Measurements from ENCODE around the gene ISLR.
A peak's percentile ranks its signal among the peaks of the same experiment; 100 is the strongest.

ISLR gene

DNA sequence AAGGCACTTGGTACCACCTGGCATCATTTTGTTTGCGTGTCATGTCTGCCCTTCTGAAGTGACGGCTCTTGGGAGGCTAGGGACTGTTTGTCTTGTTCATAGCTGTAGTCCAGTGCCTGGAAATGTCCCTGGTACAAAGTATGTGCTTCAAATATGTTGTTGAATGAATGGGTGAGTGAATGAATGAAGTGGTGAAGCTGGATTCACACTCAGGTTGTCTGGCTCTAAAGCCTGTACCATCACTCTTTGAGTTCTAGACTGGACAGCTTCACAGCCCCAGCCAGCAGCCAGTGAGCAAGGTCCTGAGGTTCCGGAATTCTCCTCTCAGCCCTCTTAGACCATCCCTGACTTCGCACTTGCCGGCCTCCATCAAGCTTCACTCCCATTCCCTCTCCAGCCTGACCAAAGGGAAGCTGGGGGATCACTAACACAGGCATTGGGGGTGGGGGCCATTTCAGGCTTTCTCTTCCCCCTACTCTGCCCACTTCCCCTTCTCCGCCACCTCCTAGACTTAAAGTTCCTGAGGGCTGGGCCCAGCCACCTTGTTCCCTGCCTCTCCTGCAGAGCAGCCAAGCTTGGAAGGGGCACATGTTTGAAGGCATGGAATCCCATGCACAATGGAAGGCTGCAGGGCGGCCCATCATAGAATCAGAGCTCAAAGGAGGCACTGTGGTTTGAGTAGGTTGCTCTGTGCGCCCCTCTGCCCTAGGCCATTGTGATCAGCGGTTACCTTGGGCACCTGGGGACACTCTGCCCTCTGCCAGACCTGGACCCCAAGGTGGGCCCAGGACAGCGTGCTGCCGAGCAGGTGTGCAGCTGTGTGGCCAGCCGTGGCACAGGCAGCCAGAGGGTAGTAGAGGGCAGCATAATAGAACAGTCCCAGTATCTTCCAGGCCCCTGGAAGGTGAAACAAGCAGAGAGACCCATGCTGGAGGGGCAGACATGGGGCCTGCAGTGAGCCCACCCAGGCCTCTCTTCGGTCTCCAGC, 21.4 kb downstream of the ISLR start:
- no peak for DNase-seq

DNA sequence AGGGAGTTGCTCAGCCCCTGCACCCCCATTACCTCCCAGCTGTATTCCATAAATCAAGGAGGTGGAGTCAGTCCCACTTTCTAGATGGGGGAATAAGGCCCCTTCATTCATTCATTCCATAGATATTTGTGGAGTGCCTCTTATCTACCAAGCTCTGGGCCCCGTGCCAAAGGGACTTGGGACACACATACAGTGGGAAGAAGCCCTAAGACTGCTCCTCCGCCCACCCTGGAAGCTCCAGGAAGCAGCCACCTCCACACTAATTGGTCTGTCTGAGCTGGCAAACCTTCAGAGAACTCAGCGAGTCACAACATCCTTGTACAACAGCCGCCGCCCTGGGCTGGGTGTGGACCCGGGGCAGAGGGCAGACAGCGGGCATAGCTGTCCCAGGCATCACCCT, 22.7 kb downstream of the ISLR start:
- no peak for DNase-seq

DNA sequence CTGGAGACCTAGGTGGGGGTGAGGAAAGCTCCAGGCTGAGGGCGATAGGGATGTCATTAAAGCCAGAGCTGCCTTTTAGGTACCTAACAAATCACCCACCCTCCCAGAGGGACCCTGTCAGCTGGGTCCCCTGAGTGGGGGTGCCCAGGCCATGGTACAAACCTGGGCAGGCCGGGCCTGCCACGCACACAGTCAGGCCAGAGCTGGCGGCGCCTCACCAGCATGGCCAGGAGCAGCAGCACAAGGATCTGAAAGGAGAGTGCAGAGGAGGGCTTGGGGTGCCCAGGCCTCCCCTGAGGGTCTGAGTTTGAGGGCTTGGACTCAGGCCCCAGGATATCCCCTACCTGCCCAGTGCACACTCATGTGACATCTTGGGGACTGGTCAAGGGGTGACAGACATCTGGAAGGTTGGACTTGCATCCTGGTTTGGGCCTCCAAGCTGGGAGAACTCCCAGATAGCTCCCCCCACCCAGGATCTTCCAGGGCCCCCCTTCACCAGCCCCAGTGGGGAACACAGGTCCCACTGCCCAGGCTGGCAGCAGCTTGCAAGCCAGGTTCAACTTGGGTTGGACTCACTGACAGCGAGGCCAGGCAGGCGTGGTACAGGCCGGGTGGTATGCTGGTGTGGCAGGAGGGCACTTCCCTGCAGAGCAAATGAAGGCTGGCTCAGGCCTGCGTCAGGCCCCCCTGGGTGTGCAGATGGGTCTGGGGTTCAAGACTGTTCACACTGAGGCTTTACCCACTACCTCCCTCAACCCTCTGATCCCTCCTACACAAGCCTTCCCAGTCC, 23.9 kb downstream of the ISLR start:
- no peak for DNase-seq

DNA sequence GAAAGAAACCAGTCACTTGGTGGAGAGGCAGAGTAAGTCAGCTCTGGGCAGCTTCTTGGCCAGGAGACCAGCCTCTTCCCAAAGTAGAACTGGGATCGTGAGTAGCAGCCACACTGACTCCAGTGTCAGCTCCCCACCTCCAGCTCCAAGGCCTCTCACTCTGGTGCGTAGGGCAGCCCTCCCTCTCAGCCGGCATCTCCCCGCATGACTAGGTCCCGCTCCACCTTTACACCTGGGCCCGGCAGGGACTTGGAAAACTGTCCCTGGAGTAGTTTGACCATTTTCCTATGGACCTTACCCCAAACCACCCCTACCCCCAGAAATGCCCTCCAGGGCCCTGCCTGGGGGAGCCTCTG, 25.8 kb downstream of the ISLR start:
- no peak for DNase-seq

DNA sequence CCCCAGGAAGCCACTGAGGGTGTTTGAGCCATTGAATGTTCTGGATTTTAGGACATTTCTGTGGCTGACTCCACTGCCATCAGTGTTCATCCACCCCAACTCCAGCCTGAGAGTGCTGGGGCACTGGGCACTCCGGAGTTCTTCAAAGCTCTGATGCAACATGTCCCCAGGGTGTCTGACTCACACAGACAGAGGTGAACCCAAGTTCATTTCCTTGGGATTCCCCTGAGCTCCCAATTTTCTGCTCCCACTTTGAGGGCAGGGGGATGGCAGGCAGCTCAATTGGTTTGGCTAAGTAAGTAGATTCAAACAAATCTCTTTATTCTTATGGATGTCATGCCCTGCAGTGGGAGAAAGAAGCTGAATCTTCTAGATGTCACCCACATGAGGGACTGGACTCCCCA, 26.9 kb downstream of the ISLR start:
- DNase-seq = no peak

DNA sequence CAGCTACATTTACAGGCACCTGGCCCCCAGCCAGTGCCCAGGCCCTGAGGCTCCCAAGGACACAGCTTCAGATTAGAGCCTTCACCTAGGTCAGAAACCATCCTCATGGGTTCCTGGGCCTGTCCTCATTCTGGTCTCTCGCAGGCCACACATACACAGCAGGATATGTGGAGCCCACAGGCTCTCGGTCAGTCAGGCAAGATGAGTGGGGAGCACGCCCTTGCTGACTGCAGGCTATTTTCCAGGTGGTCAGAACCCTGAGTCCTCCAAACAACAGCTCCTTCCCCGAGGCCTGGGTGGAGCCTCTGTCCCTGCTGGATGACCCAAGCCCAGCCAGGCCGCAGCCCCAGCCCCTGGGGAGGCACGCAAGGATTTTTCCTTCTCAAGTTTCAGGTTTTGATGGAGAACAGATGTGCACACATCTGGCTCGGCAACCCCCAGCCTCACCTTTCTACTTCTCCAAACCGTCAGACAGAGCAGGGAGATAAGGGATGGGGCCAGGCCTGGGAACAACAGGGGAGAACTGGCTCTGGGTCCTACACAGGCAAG, 27.4 kb downstream of the ISLR start:
- DNase-seq = no peak

DNA sequence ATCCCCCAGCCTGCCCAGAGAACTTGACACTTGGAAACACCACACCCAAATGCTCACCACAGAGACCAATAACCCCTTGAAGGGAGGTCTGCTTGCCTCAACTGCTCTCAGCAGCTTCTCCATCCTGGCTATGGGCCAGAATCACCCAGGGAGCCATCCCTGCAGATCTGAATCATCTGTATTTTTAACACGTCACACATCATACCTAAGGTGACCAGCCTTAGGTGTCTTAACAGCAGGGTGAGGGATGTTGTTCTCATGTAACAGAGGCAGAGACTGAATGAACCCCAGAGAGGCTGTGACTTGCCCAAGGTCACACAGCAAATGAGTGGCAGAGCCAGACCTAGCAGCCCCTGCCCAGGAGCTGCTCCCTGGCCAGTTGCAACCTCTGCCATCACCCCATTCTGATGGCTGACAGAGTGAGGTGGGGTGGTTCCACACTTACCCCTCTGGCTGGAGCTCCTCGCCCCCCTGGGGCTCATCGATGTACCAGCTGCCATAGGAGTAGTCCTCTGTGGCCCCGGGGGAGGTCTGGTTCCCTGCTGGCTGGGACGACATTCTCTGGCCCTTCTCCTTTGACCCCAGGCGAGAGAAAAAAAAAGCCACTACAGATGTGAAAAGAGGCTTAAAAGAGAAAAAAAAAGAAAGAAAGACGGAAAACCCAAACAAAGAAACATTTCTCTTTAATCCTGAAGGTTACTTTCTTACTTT, 28.4 kb downstream of the ISLR start:
- peak; percentile 59 for DNase-seq

DNA sequence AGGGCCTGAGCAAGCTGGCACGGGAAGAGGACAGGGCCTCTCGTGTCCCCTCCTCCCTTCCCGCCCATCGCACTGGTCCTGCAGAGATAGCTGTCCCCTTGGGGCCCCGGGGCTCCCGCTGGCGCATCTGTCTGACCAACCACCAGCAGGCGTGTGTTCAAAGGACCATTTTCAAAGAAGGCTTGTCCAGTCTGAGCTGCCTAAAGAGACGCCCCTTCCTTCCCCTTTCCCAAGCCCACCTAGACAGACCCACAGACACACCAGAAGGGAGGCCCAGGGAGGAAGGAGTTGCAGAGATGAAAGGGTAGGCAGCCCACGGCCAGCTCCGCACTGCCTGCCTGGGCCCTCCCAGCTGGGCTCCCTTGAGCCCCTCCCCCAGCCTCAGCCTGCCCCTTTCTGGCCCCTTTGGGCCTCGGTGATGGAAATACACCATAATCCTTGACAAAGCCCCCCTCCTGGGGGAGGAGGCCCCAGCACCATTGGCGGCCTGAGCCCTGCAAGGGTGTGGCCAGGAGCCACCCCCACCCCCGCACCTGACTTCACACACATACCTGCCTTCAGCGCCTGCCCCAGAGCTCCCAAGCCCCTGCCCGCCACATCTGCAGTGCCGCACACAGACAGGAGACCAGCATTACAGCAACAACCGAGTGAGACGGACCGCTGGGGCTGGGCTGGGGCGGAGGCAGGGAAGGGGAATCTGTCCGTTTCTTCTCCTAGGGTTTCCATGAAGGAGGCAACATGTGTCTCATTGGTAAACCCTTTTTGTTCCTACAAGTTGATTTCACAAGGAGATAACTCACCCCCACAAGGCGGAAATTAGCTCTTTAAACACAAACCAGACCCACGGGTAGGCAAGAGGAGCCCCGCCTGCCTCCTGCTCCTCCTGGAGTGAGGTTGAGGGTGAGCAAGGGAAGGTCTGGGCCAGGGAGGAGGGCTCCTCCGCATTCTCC, 29.2 kb downstream of the ISLR start, which contains the start of gene STRA6:
STRA6 (minus strand) TSS at position 336 of the 950 bp plus-strand sequence. CDS start 520 bp downstream, outside the sequence.
- peak; percentile 89 for DNase-seq

DNA sequence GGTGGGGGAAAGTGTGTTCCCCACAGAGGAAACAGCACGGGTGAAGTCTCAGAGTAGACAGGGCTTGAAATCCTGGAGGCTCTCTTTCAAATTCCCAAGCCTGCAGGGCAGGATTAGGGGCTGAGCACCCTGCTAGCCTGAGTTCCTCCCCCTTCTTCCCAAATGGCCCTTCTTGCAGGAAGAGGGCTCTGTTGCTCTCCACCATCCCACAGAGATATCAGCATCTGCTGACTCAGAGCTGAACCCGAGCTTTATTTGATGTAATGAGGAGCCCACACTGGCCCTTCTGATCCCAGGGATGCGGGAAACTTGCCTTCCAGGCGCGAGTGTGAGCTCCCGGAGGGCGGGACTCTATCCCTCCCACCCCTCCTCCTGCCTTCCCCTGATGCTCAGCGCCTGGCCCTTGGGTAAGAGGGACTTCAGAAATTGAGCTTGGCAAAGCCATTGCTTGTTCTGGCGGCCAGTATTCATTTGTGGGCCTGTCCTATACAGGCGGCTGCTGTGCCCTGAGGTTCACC, 30.5 kb downstream of the ISLR start:
- peak; percentile 59 for DNase-seq

DNA sequence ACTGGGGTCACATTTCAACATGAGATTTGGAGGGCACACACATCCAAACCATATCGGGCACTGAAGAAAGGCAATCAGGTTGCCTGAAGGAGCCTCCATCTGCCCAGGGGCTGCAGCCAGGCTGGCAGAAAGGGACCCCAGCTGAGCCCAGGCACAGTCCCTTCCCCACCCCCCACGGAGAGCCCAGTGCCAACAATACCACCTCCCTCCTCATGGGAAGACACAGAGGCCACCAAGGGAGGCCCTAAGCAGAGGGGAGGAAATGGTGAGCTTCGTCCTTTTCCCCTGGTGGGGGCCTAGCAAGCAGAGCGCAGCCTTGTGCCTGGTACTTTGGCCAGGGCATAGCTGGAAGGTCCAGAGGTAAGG, 32.1 kb downstream of the ISLR start:
- no peak for DNase-seq

DNA sequence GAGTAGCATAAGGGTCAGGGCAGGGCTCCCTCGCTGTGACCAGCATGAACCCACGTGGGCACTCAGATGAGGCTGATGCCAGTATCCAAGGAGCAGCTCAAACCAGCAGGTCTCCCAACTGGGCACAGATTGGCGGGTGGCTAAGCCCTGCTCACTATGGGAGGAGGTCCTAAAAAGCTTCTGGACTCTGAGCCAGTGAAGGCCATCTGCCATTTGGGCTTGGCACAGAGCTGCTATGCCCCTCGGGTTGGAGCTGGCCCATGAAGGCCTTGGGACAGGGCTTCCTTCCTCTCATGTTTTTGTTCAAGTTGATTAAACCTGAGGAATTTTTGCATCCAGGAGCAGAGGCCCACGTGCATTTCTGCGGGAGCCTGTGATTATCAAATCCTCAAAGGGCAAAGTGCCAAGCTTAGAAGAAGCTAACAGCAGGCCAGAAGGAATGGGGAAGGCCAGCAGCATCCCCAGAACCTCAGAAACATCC, 33.3 kb downstream of the ISLR start:
- DNase-seq = no peak

DNA sequence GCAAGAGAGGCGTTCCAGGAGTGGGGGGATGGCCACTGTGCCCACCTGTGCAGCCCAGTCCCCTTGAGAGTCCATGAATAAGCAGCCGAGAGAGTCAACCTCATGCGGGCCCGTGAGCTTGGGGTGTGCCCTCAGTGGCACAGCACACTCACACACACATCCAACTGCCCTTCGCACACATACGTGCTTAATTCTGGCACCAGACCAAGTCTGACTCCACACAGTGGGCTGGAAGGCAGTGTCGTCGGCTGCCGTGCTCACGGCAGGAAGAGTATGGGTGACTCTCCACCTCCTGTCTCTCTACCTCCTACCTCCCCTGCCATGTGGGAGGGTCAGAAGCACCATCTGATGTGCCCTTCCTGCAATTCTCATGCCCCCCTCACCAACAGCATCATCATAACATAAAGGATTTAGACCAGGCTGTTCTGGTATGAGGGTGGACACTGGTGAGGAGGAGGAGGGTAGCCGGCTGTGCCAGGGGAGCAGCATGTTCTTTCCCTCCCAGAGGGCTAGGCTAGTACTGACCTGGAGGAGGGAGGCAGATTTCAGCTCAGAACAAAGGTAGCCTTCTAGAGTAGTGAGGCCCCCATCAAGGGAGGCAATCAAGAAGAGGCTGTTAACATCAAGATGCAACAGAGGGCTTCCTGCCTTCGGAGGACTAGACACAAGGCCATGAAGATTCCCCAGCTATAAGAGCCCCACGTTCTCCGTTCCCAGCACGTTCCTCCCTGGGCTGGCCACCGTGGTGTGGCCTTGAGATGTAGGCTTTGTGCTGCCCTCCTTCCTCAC, 34.3 kb downstream of the ISLR start:
- no peak for DNase-seq

DNA sequence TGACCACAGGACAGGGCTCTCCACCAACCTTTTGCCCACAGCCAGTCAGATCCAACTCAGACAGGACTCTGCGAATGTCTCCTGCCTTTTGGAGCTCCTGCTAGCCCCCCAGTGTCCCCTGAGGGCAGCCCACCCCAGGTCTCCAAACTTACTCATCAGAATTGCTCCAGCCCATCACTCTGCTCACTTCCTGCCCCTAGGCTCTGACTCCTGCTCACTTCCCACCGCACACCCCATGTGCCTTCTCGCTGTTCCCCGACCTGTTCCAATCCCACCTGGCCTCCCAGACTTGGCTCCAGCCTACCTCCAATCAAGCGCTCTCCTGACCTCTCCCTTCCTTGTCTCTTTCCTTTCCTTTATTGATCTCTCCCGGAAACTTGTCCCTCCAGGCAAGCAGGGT, 35.0 kb downstream of the ISLR start:
- no peak for DNase-seq

DNA sequence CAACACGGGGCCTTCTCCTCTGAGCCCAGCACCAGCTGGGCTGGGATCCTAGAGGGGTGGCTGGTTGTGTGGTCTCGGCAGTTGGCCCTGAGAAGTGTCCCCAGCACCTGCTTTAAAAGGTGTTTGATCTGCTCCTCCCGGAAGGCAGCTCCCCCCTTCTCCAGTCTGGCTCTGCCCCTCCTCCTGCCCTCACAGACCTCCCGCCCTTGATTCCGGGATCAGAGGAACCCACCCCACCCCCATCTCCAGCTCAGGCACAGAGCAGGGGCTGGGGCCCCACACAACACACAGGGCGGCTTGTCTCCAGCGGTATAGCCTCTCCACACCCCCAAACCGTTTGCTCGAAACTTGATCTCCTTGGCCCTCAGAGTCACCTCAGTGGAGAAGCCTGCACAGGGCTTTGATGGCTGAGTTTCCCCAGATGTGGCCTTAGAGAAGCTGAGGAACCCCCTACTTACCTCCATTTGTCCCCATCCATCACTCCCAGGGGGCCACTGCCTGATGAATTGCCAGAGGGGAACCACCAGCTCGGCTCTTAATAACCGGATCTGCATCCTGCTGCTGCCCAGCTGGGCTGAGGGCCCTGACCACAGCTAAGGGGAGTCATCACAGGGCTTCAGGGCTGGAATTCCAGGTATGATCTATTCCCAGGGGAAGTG, 35.5 kb downstream of the ISLR start:
- DNase-seq = peak; percentile 57

DNA sequence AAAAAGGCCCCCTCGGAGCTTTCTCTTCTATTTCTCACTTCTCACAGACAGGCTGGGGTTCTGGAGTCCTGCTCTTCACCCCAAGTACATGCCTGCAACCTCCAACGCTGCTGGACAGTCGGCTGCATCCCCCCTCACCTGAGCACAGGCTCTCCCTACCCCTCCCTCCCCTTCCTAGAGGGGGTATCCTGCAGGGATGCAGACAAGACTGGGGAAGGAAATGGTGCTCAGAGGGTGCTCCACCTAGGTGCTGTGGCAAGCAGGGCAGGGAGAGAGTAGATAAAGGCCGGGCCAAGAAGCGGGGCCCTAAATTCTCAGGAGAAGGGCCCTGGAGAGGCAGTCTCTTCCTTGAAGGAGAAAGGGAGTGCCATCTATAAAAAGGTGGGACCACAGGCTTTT, 36.0 kb downstream of the ISLR start:
- no peak for DNase-seq

DNA sequence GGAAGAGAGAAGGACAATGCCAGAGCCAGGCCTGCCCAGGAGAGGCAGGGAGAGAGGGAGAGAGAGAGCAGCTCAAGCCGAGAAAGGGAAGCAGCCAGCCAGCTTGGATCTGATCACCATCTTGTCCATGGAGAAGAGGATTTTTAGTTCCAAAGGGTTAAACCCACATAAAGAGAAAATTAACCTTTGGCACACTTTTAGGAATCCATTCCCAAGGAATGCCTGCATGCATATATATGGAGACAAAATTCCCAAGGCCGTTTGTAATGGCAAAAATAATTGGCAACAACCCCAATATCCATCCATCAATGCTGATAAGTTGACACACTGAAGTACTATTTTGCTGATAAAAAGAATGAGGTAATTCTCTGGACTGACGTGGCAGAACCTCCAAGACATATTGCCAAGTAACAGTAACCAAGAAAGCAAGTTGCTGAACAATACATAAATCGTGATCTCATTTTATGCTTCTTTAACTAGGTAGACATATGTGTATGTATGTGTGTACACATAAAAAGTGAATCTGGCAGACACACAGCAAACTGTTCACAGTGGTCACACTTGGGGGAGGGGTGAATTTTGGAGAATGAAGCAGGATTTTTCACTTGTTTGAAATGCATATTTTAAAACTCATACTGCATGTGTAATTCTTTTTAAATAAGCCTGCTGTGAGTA, 36.6 kb downstream of the ISLR start:
- DNase-seq = no peak

DNA sequence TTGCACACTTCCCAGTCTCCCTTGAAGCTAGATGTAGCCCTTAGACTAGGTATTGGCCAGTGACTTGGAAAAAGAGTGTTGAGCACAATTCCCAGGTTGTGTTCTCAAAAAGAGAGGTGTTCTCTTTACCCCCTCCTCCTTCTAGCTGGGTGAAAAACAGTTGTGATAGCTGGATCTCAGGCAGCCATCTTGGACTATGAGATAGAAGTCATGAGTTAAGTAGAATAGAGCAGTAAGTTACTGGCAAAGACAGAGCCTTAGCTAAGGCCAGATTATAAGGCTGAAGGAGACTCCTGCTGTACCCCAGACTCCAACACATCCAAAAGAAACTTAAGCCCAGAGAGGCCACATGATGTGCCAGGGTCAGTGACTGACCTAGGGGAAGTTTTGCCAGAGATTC, 37.2 kb downstream of the ISLR start:
- DNase-seq = no peak

DNA sequence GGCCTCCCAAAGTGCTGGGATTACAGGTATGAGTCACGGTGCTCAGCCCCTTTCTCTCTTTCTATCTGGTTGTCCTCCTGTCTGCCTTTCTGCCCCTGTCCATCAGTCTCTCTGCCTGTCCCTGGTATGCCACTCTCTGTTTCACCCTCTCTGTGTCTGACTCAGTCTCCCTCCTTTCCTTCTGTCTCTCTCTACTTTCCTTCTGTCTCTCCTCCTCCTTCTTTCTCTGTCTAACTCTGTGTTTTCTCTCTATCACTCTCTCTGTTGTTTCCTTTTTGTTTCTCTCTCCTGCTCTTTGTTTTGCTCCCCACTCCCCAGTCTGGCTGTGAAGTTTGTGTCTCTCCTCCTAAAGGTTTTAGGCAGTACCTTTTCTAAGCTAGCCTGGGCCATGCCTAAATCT, 38.1 kb downstream of the ISLR start:
- no peak for DNase-seq

DNA sequence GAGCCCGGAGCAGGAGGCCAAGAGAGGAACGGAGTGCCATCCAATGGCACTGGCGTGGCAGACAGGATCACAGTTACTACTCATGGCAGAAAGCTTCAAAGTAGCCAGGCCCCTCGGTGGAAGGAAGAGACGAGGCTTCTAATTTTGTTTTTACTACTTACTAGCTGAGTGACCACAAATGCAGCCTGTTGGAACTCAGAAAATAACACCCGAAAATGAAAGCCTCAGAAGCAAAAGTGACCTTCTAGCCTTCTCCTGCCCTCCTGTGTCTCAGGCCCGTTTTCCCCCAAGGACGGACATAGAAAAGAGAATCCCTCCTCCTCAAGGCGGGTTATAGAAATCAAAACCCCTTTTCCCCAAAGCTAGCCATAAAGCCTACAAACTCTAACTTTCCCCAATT, 39.0 kb downstream of the ISLR start:
- DNase-seq = no peak

All from retina (tissue), 1 donor.